GM12864 (cell line): Measurements from ENCODE around the gene BTN2A1.

Experiments used
- DNase-seq: peaks from one replicate; pipeline ENCODE4 v3.0.0-alpha.2; 2011; ENCODE audit warnings: low read depth
- H3K4me3 ChIP-seq: 2 replicates; pipeline ENCODE4 v1.5.1; 2011; ENCODE audit warnings: mild to moderate bottlenecking, low read depth, low read length, control low read depth
- CTCF ChIP-seq: IDR thresholded peaks from 2 replicates; pipeline ENCODE4 v1.5.1; 2011; ENCODE audit warnings: low read depth, mild to moderate bottlenecking, moderate library complexity, low read length, control low read depth, inconsistent platforms; ENCODE audit errors: missing control alignments

Gene BTN2A1

GRCh38 chr6:26457806-26458688 is at the start of gene BTN2A1:
BTN2A1 (plus strand) TSS chr6:26457955; CDS start chr6:26458637, 682 bp downstream.
- TF ChIP-seq CTCF, result no peak
- peak within 1 kb of the TSS; percentile 82 for H3K4me3 ChIP-seq

GRCh38 chr6:26408828-26409730 is 48.7 kb upstream of the BTN2A1 start:
- no peak overlapping the region for H3K4me3 ChIP-seq
- TF ChIP-seq CTCF, result no peak
- no peak for DNase-seq

More at GRCh38 chr6:26457806-26458688, at the start of gene BTN2A1:
- DNase-seq, result peak; percentile 73

- no peak for DNase-seq
Measured at GRCh38 chr6:26411751-26412150, 46.0 kb upstream of the BTN2A1 start.

GRCh38 chr6:26412228-26412627 is 45.5 kb upstream of the BTN2A1 start:
- DNase-seq, result no peak
- H3K4me3 ChIP-seq, result no peak overlapping the region
- no peak for TF ChIP-seq CTCF

More at GRCh38 chr6:26411751-26412150, 46.0 kb upstream of the BTN2A1 start:
- TF ChIP-seq CTCF, result no peak
- H3K4me3 ChIP-seq, result no peak overlapping the region

- TF ChIP-seq CTCF, result no peak
- H3K4me3 ChIP-seq, result no peak overlapping the region
Measured at GRCh38 chr6:26412954-26413353, 44.8 kb upstream of the BTN2A1 start.

GRCh38 chr6:26414281-26414680 is 43.5 kb upstream of the BTN2A1 start:
- no peak for TF ChIP-seq CTCF
- no peak overlapping the region for H3K4me3 ChIP-seq
- no peak for DNase-seq

More at GRCh38 chr6:26412954-26413353, 44.8 kb upstream of the BTN2A1 start:
- no peak for DNase-seq
